ENCODE measurements around the gene PCDHA6. TPM values are rescaled to one million over a fixed set of nuclear protein-coding genes. Genes with fewer than 3 reads are reported as not detected.
"Not testable (repeated sequence)": the region's sequence is repeated elsewhere in the genome, so short reads cannot be mapped to it uniquely, and the experiment has no call there.

Gene PCDHA6
- total RNA-seq, 1 donor from 2014 or later = not detected

- H3K27ac Mint-ChIP-seq; H3K4me1 Mint-ChIP-seq (ENCODE audit: low read depth); H3K4me3 Mint-ChIP-seq; DNase-seq (ENCODE audit: low spot score); H3K27me3 Mint-ChIP-seq (ENCODE audit: insufficient read depth); H3K36me3 Mint-ChIP-seq (ENCODE audit: low read depth): not testable (repeated sequence)
- intact Hi-C loops (cut with micrococcal nuclease) = loop anchor here (5.0 kb wide), 1 partner anchor 47 kb away; the partner anchor contains the start of gene PCDHA12
- H3K9me3 Mint-ChIP-seq = peaks cover 43% of the 10 kb centered on the region
Observed at GRCh38 chr5:140829511-140830501, 2.0 kb downstream of the PCDHA6 start.

- Mint-ChIP-seq H3K27ac (no peak within 1 kb of the TSS), H3K27me3 (ENCODE audit: insufficient read depth) (no peaks in the 10 kb centered on the region), H3K36me3 (ENCODE audit: low read depth) (no peaks in the 10 kb centered on the region), H3K4me1 (ENCODE audit: low read depth) (no peaks in the 10 kb centered on the region), H3K9me3 (peaks cover 23% of the 10 kb centered on the region), H3K4me3 (no peak within 1 kb of the TSS)
- no peak for DNase-seq (ENCODE audit: low spot score)
- intact Hi-C loops (cut with micrococcal nuclease) = loop anchor here (5.0 kb wide), 1 partner anchor 43 kb away; the partner anchor contains the start of gene PCDHA12
Observed at GRCh38 chr5:140833993-140834392, 6.2 kb downstream of the PCDHA6 start, which contains the start of gene PCDHA7. Gene PCDHA7 (plus strand): TSS chr5:140834269. CDS start chr5:140834384, 115 bp downstream.

GRCh38 chr5:140834439-140835008 lies 6.8 kb downstream of the PCDHA6 start:
- H3K27ac Mint-ChIP-seq; H3K27me3 Mint-ChIP-seq (ENCODE audit: insufficient read depth); H3K4me1 Mint-ChIP-seq (ENCODE audit: low read depth); DNase-seq (ENCODE audit: low spot score); H3K36me3 Mint-ChIP-seq (ENCODE audit: low read depth); H3K4me3 Mint-ChIP-seq: not testable (repeated sequence)
- intact Hi-C loops (cut with micrococcal nuclease) = loop anchor here (5.0 kb wide), 1 partner anchor 43 kb away; the partner anchor contains the start of gene PCDHA12
- peaks cover 24% of the 10 kb centered on the region for H3K9me3 Mint-ChIP-seq

GRCh38 chr5:140835622-140836510 lies 8.1 kb downstream of the PCDHA6 start:
- Mint-ChIP-seq H3K27me3 (ENCODE audit: insufficient read depth) (no peaks in the 10 kb centered on the region), H3K4me3 (no peak overlapping the region), H3K9me3 (peaks cover 29% of the 10 kb centered on the region), H3K27ac (no peak overlapping the region), H3K36me3 (ENCODE audit: low read depth) (no peaks in the 10 kb centered on the region), H3K4me1 (ENCODE audit: low read depth) (no peaks in the 10 kb centered on the region)
- intact Hi-C loops (cut with micrococcal nuclease) = no loop called here
- no peak for DNase-seq (ENCODE audit: low spot score)

- H3K36me3 Mint-ChIP-seq (ENCODE audit: low read depth) = no peaks in the 10 kb centered on the region
- H3K27ac Mint-ChIP-seq = no peak within 1 kb of the TSS
- intact Hi-C loops (cut with micrococcal nuclease) = loop anchor here (5.0 to 10.0 kb wide), 2 partner anchors 39 to 574 kb away; partner anchors contain the start of genes PCDHA3, PCDHGA10 and PCDHGB7
- H3K27me3 Mint-ChIP-seq (ENCODE audit: insufficient read depth) = no peaks in the 10 kb centered on the region
- no peak within 1 kb of the TSS for H3K4me3 Mint-ChIP-seq
- H3K4me1 Mint-ChIP-seq (ENCODE audit: low read depth) = no peaks in the 10 kb centered on the region
- peaks cover 27% of the 10 kb centered on the region for H3K9me3 Mint-ChIP-seq
- DNase-seq (ENCODE audit: low spot score) = no peak
Observed at GRCh38 chr5:140840978-140841962, 13.5 kb downstream of the PCDHA6 start, which contains the start of gene PCDHA8. Gene PCDHA8 (plus strand): TSS chr5:140841187. CDS start chr5:140841322, 135 bp downstream.

GRCh38 chr5:140842798-140843733 lies 15.3 kb downstream of the PCDHA6 start:
- H3K4me1 Mint-ChIP-seq (ENCODE audit: low read depth) = no peaks in the 10 kb centered on the region
- H3K27me3 Mint-ChIP-seq (ENCODE audit: insufficient read depth) = no peaks in the 10 kb centered on the region
- H3K9me3 Mint-ChIP-seq = peaks cover 33% of the 10 kb centered on the region
- H3K27ac Mint-ChIP-seq = no peak overlapping the region
- no peaks in the 10 kb centered on the region for H3K36me3 Mint-ChIP-seq (ENCODE audit: low read depth)
- DNase-seq (ENCODE audit: low spot score) = no peak
- intact Hi-C loops (cut with micrococcal nuclease) = loop anchor here (5.0 to 10.0 kb wide), 2 partner anchors 41 to 572 kb away; partner anchors contain the start of genes PCDHA3, PCDHGA10 and PCDHGB7
- H3K4me3 Mint-ChIP-seq = no peak overlapping the region

- H3K9me3 Mint-ChIP-seq = peaks cover 17% of the 10 kb centered on the region
- not testable (repeated sequence) for H3K4me3 Mint-ChIP-seq; H3K27me3 Mint-ChIP-seq (ENCODE audit: insufficient read depth); H3K27ac Mint-ChIP-seq; DNase-seq (ENCODE audit: low spot score); H3K36me3 Mint-ChIP-seq (ENCODE audit: low read depth); H3K4me1 Mint-ChIP-seq (ENCODE audit: low read depth)
- intact Hi-C loops (cut with micrococcal nuclease) = loop anchor here (10.0 kb wide), 1 partner anchor 566 kb away; the partner anchor contains the start of genes PCDHGA10 and PCDHGB7
Observed at GRCh38 chr5:140848139-140849102, 20.7 kb downstream of the PCDHA6 start, which contains the start of gene PCDHA9. Gene PCDHA9 (plus strand): TSS chr5:140848382. CDS start chr5:140848496, 114 bp downstream.

- H3K4me3 Mint-ChIP-seq; H3K27me3 Mint-ChIP-seq (ENCODE audit: insufficient read depth); H3K27ac Mint-ChIP-seq; DNase-seq (ENCODE audit: low spot score); H3K4me1 Mint-ChIP-seq (ENCODE audit: low read depth); H3K36me3 Mint-ChIP-seq (ENCODE audit: low read depth): not testable (repeated sequence)
- intact Hi-C loops (cut with micrococcal nuclease) = loop anchor here (10.0 kb wide), 1 partner anchor 565 kb away; the partner anchor contains the start of genes PCDHGA10 and PCDHGB7
- peaks cover 22% of the 10 kb centered on the region for H3K9me3 Mint-ChIP-seq
Observed at GRCh38 chr5:140849831-140850634, 22.3 kb downstream of the PCDHA6 start.
